Gastrocnemius medialis (tissue), 4 donors: ENCODE measurements around the gene ZNF562. TPM values are rescaled to one million over a fixed set of nuclear protein-coding genes. Genes with fewer than 3 reads are reported as not detected.

Experiments
- ATAC-seq, 2 donors: fragments of 150-250 bp; one replicate each; pipeline ENCODE4 v1.9.1; 2016
- DNase-seq, 2 donors: peaks; one replicate each; pipeline ENCODE4 v3.0.0-alpha.2; 2019
- H3K27ac ChIP-seq, 4 donors: fragments of 200-600 bp; sonication (generic); 1 replicate in 1 of 4; 2 replicates in 3 of 4; pipeline ENCODE4 v1.5.1; 2016 to 2018; ENCODE audit warnings: mild to moderate bottlenecking in 2 of 4, moderate library complexity in 1 of 4
- H3K27me3 ChIP-seq, 3 donors: fragments of 200-600 bp; sonication (generic) in 2 of 3; 1 replicate in 1 of 3; 2 replicates in 2 of 3; pipeline versions ENCODE4 v1.5.1 to v1.6.0; 2016 to 2019; ENCODE audit warnings: mild to moderate bottlenecking in 1 of 3, moderate library complexity in 1 of 3
- H3K36me3 ChIP-seq, 2 donors: fragments of 200-600 bp; sonication (generic) in 1 of 2; one replicate each; pipeline ENCODE4 v1.5.1; 2017 to 2018
- H3K4me1 ChIP-seq, 2 donors: fragments of 200-600 bp; sonication (generic) in 1 of 2; one replicate each; pipeline ENCODE4 v1.5.1; 2016 to 2017; ENCODE audit warnings: mild to moderate bottlenecking in 2 of 2
- H3K4me3 ChIP-seq, 4 donors: fragments of 200-600 bp; sonication (generic) in 3 of 4; 1 replicate in 1 of 4; 2 replicates in 3 of 4; pipeline ENCODE4 v1.5.1; 2016 to 2019; ENCODE audit warnings: mild to moderate bottlenecking in 2 of 4
- H3K9me3 ChIP-seq, 3 donors: fragments of 200-600 bp; sonication (generic) in 2 of 3; 1 replicate in 1 of 3; 2 replicates in 2 of 3; pipeline ENCODE4 v1.5.1; 2016 to 2019
- POLR2A ChIP-seq, 2 donors: fragments of 450-650 bp; IDR thresholded peaks; one replicate each; pipeline ENCODE4 v1.6.1; 2017; ENCODE audit warnings: antibody characterized with exemption in 2 of 2, mild to moderate bottlenecking in 2 of 2, moderate library complexity in 2 of 2
- in situ Hi-C, 4 donors: fragments of 200-750 bp; cut with MboI; loops; one replicate each; pipeline versions ENCODE4 v1.15.0 to v1.8.0; 2017; ENCODE audit warnings: low sequenced_read_pairs in 4 of 4
- intact Hi-C: fragments of 100-400 bp; cut with DNase I; formaldehyde crosslinking; loops from one replicate; pipeline ENCODE4 v1.15.1; 2023; ENCODE audit warnings: low total_unique reads
- total RNA-seq, 4 donors: library from RNA; depleted of rRNA; stranded (reverse); fragments of >200 nt; gene quantifications; one replicate each; pipeline versions ENCODE4 v1.1.0 to v1.2.3, GENCODE V29; 2016
- TF ChIP-seq, protein P1 (sequence below), 5 experiments: fragments of 450-650 bp in 3 of 5; fragments of 200-600 bp in 2 of 5; sonication (generic) in 2 of 5; IDR thresholded peaks in 4 of 5; conservative IDR thresholded peaks in 1 of 5; 1 replicate in 4 of 5; 2 replicates in 1 of 5; pipeline ENCODE4 v1.5.1; 2016 to 2019; ENCODE audit warnings: antibody characterized with exemption in 5 of 5, mild to moderate bottlenecking in 3 of 5, moderate library complexity in 3 of 5

ZNF562 gene
- total RNA-seq, 4 donors from 2014 or later: 3.0 to 8.1 (median 6.6) TPM

DNA sequence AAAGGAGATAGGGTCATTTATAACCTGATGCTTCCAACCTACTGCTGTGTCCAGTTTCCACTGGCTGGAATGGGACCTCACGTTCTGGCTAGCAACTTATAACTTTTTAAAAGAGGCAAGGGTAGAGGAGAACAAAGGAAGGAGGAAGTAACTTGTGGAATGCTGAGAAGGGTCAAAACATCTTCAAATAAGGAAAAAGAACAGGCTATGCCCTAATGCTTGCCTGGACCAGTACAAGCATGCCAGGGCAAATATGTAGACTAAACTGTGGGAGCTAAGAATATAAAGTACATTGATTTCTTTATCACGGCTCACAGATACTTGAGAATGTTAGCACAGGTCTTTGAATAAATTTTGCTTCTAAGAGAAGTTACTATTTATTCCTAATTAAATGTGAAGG is 52.4 kb downstream of the ZNF562 start:
- no peak for DNase-seq
- H3K27ac ChIP-seq: no peak overlapping the region
- peaks cover 0 to 21% of the 10 kb centered on the region in 2 donors for H3K36me3 ChIP-seq
- no peak overlapping the region for H3K4me3 ChIP-seq
- H3K9me3 ChIP-seq: no peaks in the 10 kb centered on the region
- in situ Hi-C loops (loop anchor here in 3 of 4 donors (5.0 to 25.0 kb wide), 4 partner anchors 140 to 172 kb away; partner anchors contain the start of gene ZNF846 (in 2 of the 3)), intact Hi-C loops (loop anchor here (10.0 kb wide), 1 partner anchor 478 kb away; the partner anchor contains the start of gene ZNF317)
- ATAC-seq: no peak
- no peaks in the 10 kb centered on the region for H3K27me3 ChIP-seq
- no peak for TF ChIP-seq POLR2A (IDR thresholded peaks at IDR 0.05)
- TF ChIP-seq, protein P1, sequence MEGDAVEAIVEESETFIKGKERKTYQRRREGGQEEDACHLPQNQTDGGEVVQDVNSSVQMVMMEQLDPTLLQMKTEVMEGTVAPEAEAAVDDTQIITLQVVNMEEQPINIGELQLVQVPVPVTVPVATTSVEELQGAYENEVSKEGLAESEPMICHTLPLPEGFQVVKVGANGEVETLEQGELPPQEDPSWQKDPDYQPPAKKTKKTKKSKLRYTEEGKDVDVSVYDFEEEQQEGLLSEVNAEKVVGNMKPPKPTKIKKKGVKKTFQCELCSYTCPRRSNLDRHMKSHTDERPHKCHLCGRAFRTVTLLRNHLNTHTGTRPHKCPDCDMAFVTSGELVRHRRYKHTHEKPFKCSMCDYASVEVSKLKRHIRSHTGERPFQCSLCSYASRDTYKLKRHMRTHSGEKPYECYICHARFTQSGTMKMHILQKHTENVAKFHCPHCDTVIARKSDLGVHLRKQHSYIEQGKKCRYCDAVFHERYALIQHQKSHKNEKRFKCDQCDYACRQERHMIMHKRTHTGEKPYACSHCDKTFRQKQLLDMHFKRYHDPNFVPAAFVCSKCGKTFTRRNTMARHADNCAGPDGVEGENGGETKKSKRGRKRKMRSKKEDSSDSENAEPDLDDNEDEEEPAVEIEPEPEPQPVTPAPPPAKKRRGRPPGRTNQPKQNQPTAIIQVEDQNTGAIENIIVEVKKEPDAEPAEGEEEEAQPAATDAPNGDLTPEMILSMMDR (IDR thresholded peaks at IDR 0.05 in 4 of 5, conservative IDR thresholded peaks at IDR 0.05 in 1 of 5): no peak
- peaks cover 14 to 22% of the 10 kb centered on the region in 2 donors for H3K4me1 ChIP-seq

DNA sequence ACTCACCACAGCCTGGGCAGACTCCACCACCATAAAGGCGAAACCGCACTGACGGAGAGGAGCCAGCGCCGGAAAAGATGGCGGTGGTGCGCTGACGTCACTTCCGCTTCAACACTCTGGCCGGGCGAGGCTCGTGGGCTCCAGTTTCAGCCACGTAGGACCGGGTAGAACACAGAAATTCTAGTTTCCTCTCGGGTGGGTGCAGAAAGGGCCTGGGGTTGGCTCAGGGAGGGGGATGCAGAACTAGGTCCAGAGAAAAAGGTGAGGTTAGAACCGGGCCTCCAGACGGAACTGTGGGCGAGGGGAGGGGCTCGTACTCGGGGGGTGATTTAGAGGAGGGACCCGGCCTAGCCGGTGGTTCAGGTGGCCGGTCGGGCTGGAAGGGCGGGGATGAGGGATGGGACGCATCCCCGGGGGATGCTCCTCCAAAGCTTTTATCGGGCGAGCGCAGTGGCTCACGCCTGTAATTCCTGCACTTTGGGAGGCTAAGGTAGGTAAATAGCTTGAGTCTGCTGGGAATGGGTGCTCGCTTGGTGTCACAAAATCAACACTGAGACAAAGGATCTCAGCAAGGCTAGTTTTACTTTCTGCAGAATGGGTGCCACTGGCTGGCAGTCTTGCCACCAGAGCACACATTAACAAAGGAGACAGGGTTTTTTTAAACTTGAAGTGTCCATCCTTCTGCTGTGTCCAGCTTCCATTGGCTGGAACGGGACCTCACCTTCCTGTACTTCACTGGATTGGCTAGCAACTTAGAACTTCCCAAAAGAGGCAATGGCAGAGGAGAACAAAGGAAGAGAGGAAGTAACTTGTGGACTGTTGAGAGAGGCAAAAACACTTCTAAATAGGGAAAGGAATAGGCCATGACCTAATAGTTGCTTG is 53.5 kb downstream of the ZNF562 start, which contains the start of gene ZNF561:
Gene ZNF561 (minus strand): TSS at position 77 of the 882 bp plus-strand sequence. CDS start 1,776 bp downstream, outside the sequence.
- in situ Hi-C loops (loop anchor here in 3 of 4 donors (5.0 to 25.0 kb wide), 4 partner anchors 141 to 173 kb away; partner anchors contain the start of gene ZNF846 (in 2 of the 3)), intact Hi-C loops (loop anchor here (1.0 to 10.0 kb wide), 8 partner anchors 37 to 789 kb away; partner anchors contain the start of genes MBD3L1, ZNF121, ZNF266 and ZNF317)
- TF ChIP-seq POLR2A (IDR thresholded peaks at IDR 0.05): no peak
- TF ChIP-seq, protein P1 (IDR thresholded peaks at IDR 0.05 in 4 of 5, conservative IDR thresholded peaks at IDR 0.05 in 1 of 5): no peak
- Histone ChIP-seq H3K9me3 (no peaks in the 10 kb centered on the region), H3K4me1 (peaks cover 14 to 22% of the 10 kb centered on the region in 2 donors), H3K27ac (peak within 1 kb of the TSS; percentile 82 to 92 (median 90)), H3K36me3 (peaks cover 5 to 32% of the 10 kb centered on the region in 2 donors), H3K4me3 (peak within 1 kb of the TSS; percentile 70 to 96 (median 86)), H3K27me3 (no peaks in the 10 kb centered on the region)
- peak; percentile 96 to 98 for ATAC-seq
- peak; percentile 70 for DNase-seq

DNA sequence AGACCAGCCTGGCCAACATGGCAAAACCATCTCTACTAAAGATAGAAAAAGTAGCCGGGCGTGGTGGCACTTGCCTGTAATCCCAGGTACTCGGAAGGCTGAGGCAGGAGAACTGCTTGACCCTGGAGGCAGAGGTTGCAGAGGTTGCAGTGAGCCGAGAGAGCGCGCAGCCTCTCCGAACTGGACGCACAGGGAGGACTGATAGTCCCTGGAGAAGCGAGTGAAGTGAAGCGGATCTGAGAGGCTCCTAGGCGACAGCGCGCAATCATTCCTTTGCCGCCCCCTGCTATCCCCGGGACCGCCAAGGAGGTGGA is 54.1 kb downstream of the ZNF562 start:
- Histone ChIP-seq H3K4me3 (peak overlapping the region; percentile 70 to 96 (median 86)), H3K36me3 (peaks cover 9 to 38% of the 10 kb centered on the region in 2 donors), H3K27me3 (no peaks in the 10 kb centered on the region), H3K4me1 (peaks cover 14 to 22% of the 10 kb centered on the region in 2 donors), H3K27ac (peak overlapping the region; percentile 82 to 92 (median 90)), H3K9me3 (no peaks in the 10 kb centered on the region)
- TF ChIP-seq POLR2A (IDR thresholded peaks at IDR 0.05): no peak
- peak in 1 of 2 donors; percentile 63 for ATAC-seq
- in situ Hi-C loops (loop anchor here in 3 of 4 donors (5.0 to 25.0 kb wide), 4 partner anchors 142 to 174 kb away; partner anchors contain the start of gene ZNF846 (in 2 of the 3)), intact Hi-C loops (loop anchor here (1.0 to 10.0 kb wide), 8 partner anchors 36 to 788 kb away; partner anchors contain the start of genes MBD3L1, ZNF121, ZNF266 and ZNF317)
- no peak for DNase-seq

DNA sequence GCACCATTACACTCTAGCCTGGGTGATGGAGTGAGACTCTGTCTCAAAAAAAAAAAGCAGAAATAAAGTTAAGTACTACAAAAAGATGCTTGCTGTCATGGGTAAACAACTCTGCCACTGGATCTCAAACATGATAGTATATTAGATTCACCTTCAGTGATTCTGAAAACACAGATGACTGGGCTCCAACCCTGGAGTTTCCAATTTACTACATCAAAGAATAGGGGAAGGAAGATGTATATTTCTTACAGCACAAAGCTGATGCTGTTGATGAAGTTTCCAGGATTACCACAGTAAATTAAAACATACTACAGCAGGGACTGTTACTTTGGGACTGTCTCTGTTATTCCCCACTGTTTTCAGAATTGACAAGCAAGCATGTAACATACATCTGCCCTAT is 59.1 kb downstream of the ZNF562 start:
- peaks cover 0 to 15% (median 14%) of the 10 kb centered on the region in 3 donors for H3K9me3 ChIP-seq
- no peak overlapping the region for H3K4me3 ChIP-seq
- H3K36me3 ChIP-seq: peaks cover 40 to 88% of the 10 kb centered on the region in 2 donors
- intact Hi-C loops (no loop called here), in situ Hi-C loops (loop anchor here in 1 of 4 donors (25.0 kb wide), 1 partner anchor 146 kb away; the partner anchor contains the start of gene ZNF846)
- no peak overlapping the region for H3K27ac ChIP-seq
- no peak for TF ChIP-seq POLR2A (IDR thresholded peaks at IDR 0.05)
- H3K4me1 ChIP-seq: peaks cover 9% of the 10 kb centered on the region in 2 donors
- H3K27me3 ChIP-seq: no peaks in the 10 kb centered on the region
- DNase-seq (no peak), ATAC-seq (no peak)

DNA sequence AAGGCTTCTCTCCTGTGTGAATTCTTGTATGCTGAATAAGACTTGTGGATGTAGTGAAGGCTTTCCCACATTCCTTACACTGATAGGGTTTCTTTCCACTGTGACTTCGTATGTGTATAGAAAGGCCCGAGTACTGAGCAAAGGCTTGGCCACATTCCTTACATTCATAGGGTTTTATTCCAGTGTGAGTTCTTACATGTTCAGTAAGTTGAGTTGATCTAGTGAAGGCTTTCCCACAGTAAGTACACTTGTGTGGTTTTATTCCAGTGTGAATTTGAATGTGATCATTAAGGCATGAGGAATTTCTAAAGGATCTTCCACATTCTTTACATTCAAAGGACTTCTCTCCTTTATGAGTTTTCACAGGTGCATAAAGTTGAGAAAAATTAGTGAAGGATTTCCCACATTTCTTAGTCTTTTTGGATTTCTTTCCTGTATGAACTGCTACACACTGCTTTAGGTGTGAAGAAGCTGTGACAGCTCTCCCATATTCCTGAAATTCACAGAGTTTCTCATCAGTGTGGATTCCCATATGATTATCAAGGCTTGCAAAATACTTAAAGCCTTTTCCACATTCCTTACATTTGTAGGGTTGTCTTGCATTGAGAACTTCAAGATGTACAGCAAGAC is 64.3 kb downstream of the ZNF562 start:
- Histone ChIP-seq H3K4me1 (no peaks in the 10 kb centered on the region), H3K9me3 (peaks cover 0 to 42% (median 30%) of the 10 kb centered on the region in 3 donors), H3K27ac (no peak overlapping the region), H3K36me3 (peaks cover 39 to 84% of the 10 kb centered on the region in 2 donors), H3K4me3 (peak overlapping the region in 2 of 4 donors; percentile 12 to 15), H3K27me3 (no peaks in the 10 kb centered on the region)
- DNase-seq (no peak), ATAC-seq (no peak)
- intact Hi-C loops (no loop called here), in situ Hi-C loops (loop anchor here in 1 of 4 donors (25.0 kb wide), 1 partner anchor 152 kb away; the partner anchor contains the start of gene ZNF846)
- TF ChIP-seq, protein P1 (IDR thresholded peaks at IDR 0.05 in 4 of 5, conservative IDR thresholded peaks at IDR 0.05 in 1 of 5): no peak
- TF ChIP-seq POLR2A (IDR thresholded peaks at IDR 0.05): no peak
